ENCODE results near the gene FAHD1. TPM values are rescaled to one million over a fixed set of nuclear protein-coding genes. Genes with fewer than 3 reads are reported as not detected.

The FAHD1 gene
- total and polyA plus RNA-seq, 9 of the 15 experiments (the other 6 are each of a cell fraction or from before 2014, with no cell fraction given): 2.2 to 20.9 (median 10.7) TPM

DNA sequence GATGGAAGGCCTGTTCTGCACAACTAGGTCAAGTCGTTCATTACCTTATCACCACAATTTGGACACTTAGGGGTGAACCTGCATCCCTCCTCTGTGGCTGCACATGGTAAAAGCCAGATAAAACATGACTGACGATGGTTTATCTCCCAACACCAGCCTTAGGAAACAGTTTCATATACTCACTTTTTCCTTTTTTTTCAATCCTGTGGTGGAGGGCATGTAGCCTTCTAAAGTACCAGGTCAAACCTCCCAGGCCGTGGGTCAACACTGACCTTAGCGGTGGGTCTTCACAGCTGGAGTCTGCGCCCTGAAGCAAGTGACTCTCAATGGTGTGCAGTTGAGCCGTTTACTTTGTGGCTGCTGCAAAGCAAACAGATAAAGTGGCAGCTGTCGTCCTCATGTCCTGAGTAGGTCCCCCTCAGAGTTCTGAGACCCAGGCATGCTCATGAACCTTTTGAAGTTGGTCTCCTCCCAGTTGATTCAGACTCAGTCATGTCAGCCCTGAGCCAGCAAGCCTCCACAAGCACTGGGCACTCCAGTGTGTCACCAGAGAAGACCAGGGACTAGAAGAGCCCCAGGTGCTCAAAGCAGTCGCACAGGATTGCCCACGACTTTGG, 5.9 kb downstream of the FAHD1 start (continued):
- TF ChIP-seq THRAP3 (IDR thresholded peaks at IDR 0.05; ENCODE audit: borderline replicate concordance) (no peak), OTX1 (CRISPR knock-in tag; IDR thresholded peaks at IDR 0.05) (no peak), MED1 (CRISPR knock-in tag; IDR thresholded peaks at IDR 0.05; ENCODE audit: borderline replicate concordance) (no peak), GTF2A2 (tag; IDR thresholded peaks at IDR 0.05) (no peak), ZNF174 (CRISPR knock-in tag; IDR thresholded peaks at IDR 0.05) (no peak), TFAM (CRISPR knock-in tag; conservative IDR thresholded peaks at IDR 0.05) (no peak), ZNF175 (CRISPR knock-in tag; IDR thresholded peaks at IDR 0.05; ENCODE audit: low read depth) (peak; percentile 79; the same call in 1 of the 2 replicates), HNRNPH1 (optimal IDR thresholded peaks at IDR 0.05; ENCODE audit: low read depth, low read length) (no peak), ZNF431 (CRISPR knock-in tag; IDR thresholded peaks at IDR 0.05) (no peak), CBX1 (IDR thresholded peaks at IDR 0.05; ENCODE audit: low read depth) (0 out of 2 replicates have a peak, but pooled peaks have one; percentile 30), TCFL5 (CRISPR knock-in tag; conservative IDR thresholded peaks at IDR 0.05) (no peak; the same call in 1 of the 2 replicates), PHF21A (IDR thresholded peaks at IDR 0.05; ENCODE audit: borderline replicate concordance, low read depth) (no peak), NFYB (IDR thresholded peaks at IDR 0.05; ENCODE audit: extremely low read depth, insufficient read length) (no peak), ESRRA (IDR thresholded peaks at IDR 0.05; ENCODE audit: borderline replicate concordance, low read depth) (peak; percentile 81), DDX20 (tag; IDR thresholded peaks at IDR 0.05; ENCODE audit: low read depth) (no peak)
- TF ChIP-seq, protein P1, sequence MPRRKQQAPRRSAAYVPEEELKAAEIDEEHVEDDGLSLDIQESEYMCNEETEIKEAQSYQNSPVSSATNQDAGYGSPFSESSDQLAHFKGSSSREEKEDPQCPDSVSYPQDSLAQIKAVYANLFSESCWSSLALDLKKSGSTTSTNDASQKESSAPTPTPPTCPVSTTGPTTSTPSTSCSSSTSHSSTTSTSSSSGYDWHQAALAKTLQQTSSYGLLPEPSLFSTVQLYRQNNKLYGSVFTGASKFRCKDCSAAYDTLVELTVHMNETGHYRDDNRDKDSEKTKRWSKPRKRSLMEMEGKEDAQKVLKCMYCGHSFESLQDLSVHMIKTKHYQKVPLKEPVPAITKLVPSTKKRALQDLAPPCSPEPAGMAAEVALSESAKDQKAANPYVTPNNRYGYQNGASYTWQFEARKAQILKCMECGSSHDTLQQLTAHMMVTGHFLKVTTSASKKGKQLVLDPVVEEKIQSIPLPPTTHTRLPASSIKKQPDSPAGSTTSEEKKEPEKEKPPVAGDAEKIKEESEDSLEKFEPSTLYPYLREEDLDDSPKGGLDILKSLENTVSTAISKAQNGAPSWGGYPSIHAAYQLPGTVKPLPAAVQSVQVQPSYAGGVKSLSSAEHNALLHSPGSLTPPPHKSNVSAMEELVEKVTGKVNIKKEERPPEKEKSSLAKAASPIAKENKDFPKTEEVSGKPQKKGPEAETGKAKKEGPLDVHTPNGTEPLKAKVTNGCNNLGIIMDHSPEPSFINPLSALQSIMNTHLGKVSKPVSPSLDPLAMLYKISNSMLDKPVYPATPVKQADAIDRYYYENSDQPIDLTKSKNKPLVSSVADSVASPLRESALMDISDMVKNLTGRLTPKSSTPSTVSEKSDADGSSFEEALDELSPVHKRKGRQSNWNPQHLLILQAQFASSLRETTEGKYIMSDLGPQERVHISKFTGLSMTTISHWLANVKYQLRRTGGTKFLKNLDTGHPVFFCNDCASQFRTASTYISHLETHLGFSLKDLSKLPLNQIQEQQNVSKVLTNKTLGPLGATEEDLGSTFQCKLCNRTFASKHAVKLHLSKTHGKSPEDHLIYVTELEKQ (CRISPR knock-in tag; IDR thresholded peaks at IDR 0.05): no peak
- TF ChIP-seq, protein P2, sequence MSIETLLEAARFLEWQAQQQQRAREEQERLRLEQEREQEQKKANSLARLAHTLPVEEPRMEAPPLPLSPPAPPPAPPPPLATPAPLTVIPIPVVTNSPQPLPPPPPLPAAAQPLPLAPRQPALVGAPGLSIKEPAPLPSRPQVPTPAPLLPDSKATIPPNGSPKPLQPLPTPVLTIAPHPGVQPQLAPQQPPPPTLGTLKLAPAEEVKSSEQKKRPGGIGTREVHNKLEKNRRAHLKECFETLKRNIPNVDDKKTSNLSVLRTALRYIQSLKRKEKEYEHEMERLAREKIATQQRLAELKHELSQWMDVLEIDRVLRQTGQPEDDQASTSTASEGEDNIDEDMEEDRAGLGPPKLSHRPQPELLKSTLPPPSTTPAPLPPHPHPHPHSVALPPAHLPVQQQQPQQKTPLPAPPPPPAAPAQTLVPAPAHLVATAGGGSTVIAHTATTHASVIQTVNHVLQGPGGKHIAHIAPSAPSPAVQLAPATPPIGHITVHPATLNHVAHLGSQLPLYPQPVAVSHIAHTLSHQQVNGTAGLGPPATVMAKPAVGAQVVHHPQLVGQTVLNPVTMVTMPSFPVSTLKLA (conservative IDR thresholded peaks at IDR 0.05): peak; percentile 75 to 85
- TF ChIP-seq, protein P3, sequence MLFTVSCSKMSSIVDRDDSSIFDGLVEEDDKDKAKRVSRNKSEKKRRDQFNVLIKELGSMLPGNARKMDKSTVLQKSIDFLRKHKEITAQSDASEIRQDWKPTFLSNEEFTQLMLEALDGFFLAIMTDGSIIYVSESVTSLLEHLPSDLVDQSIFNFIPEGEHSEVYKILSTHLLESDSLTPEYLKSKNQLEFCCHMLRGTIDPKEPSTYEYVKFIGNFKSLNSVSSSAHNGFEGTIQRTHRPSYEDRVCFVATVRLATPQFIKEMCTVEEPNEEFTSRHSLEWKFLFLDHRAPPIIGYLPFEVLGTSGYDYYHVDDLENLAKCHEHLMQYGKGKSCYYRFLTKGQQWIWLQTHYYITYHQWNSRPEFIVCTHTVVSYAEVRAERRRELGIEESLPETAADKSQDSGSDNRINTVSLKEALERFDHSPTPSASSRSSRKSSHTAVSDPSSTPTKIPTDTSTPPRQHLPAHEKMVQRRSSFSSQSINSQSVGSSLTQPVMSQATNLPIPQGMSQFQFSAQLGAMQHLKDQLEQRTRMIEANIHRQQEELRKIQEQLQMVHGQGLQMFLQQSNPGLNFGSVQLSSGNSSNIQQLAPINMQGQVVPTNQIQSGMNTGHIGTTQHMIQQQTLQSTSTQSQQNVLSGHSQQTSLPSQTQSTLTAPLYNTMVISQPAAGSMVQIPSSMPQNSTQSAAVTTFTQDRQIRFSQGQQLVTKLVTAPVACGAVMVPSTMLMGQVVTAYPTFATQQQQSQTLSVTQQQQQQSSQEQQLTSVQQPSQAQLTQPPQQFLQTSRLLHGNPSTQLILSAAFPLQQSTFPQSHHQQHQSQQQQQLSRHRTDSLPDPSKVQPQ (CRISPR knock-in tag; IDR thresholded peaks at IDR 0.05; ENCODE audit: borderline replicate concordance): 0 out of 2 replicates have a peak, but pooled peaks have one; percentile 75
- TF ChIP-seq, protein P4, sequence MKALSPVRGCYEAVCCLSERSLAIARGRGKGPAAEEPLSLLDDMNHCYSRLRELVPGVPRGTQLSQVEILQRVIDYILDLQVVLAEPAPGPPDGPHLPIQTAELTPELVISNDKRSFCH (CRISPR knock-in tag; IDR thresholded peaks at IDR 0.05): no peak
- TF ChIP-seq, protein P4 (tag; IDR thresholded peaks at IDR 0.05): peak; percentile 92; the same call in 1 of the 2 replicates

Measured in K562 (cell line).